Keratinocyte (primary cell): ENCODE data around the gene ELP4. TPM values are rescaled to one million over a fixed set of nuclear protein-coding genes. Genes with fewer than 3 reads are reported as not detected.

Source experiments
- DNase-seq: peaks from one replicate; pipeline ENCODE4 v3.0.0-alpha.2; 2011; ENCODE audit warnings: low read depth, missing footprints, low spot score
- FAIRE-seq: peaks from 2 replicates; lab custom pipeline; 2011; peaks lifted over from hg19 to GRCh38; lab: Jason Lieb, UNC
- H2AFZ ChIP-seq: 2 replicates; pipeline ENCODE4 v1.6.0; 2012; ENCODE audit warnings: low read length, control low read depth, inconsistent platforms; ENCODE audit not compliant: control insufficient read depth
- H3K27ac ChIP-seq: 2 replicates; pipeline ENCODE4 v1.5.1; 2011; ENCODE audit warnings: low read length; ENCODE audit not compliant: control insufficient read depth, insufficient read depth
- H3K27me3 ChIP-seq: 3 replicates; pipeline ENCODE4 v1.6.0; 2011; ENCODE audit warnings: low read length; ENCODE audit not compliant: control insufficient read depth, insufficient read depth; ENCODE audit errors: extremely low read depth
- H3K36me3 ChIP-seq, 2 experiments: 2 replicates in 1 of 2; 3 replicates in 1 of 2; pipeline ENCODE4 v1.5.1; 2011; ENCODE audit warnings: low read length in 2 of 2, mild to moderate bottlenecking in 1 of 2; ENCODE audit not compliant: control insufficient read depth in 2 of 2, insufficient read depth in 2 of 2; ENCODE audit errors: extremely low read depth in 1 of 2
- H3K4me1 ChIP-seq: 3 replicates; pipeline ENCODE4 v1.5.1; 2011; ENCODE audit warnings: low read length; ENCODE audit not compliant: control insufficient read depth, insufficient read depth; ENCODE audit errors: extremely low read depth
- H3K4me2 ChIP-seq: 3 replicates; pipeline ENCODE4 v1.6.0; 2011; ENCODE audit warnings: low read depth, low read length; ENCODE audit not compliant: control insufficient read depth, insufficient read depth; ENCODE audit errors: extremely low read depth
- H3K4me3 ChIP-seq, 3 experiments: fragments of 200-600 bp in 1 of 3; sonication (generic) in 1 of 3; 2 replicates in 2 of 3; 3 replicates in 1 of 3; pipeline ENCODE4 v1.5.1; 2011 to 2016; ENCODE audit warnings: low read length in 3 of 3, mild to moderate bottlenecking in 3 of 3, control low read depth in 2 of 3, inconsistent platforms in 1 of 3, low read depth in 1 of 3, mixed read lengths in 1 of 3, mixed run types in 1 of 3, moderate library complexity in 1 of 3; ENCODE audit not compliant: control insufficient read depth in 2 of 3, insufficient read depth in 2 of 3; ENCODE audit errors: extremely low read depth in 1 of 3
- H3K79me2 ChIP-seq: 2 replicates; pipeline ENCODE4 v1.6.0; 2012; ENCODE audit warnings: low read length; ENCODE audit not compliant: control insufficient read depth, insufficient read depth
- H3K9ac ChIP-seq: 3 replicates; pipeline ENCODE4 v1.6.0; 2011; ENCODE audit warnings: low read length; ENCODE audit not compliant: control insufficient read depth, insufficient read depth; ENCODE audit errors: extremely low read depth
- H3K9me1 ChIP-seq: 3 replicates; pipeline ENCODE4 v1.6.0; 2011; ENCODE audit warnings: low read length; ENCODE audit not compliant: control insufficient read depth, insufficient read depth; ENCODE audit errors: extremely low read depth
- H3K9me3 ChIP-seq: 2 replicates; pipeline ENCODE4 v1.5.1; 2012; ENCODE audit warnings: low read depth, low read length; ENCODE audit not compliant: control insufficient read depth
- H4K20me1 ChIP-seq: 3 replicates; pipeline ENCODE4 v1.6.0; 2011; ENCODE audit warnings: low read length; ENCODE audit not compliant: control insufficient read depth, insufficient read depth; ENCODE audit errors: extremely low read depth
- CTCF ChIP-seq, 3 experiments: IDR thresholded peaks in 1 of 3; conservative IDR thresholded peaks in 1 of 3; optimal IDR thresholded peaks in 1 of 3; 2 replicates in 2 of 3; 3 replicates in 1 of 3; pipeline versions ENCODE3 to v1.5.1; 2011; ENCODE audit warnings: low read length in 3 of 3, mild to moderate bottlenecking in 3 of 3, moderate library complexity in 2 of 3, control low read depth in 1 of 3, inconsistent platforms in 1 of 3; ENCODE audit not compliant: insufficient read depth in 2 of 3; ENCODE audit errors: extremely low read depth in 1 of 3
- EZH2 ChIP-seq: IDR thresholded peaks from one replicate; pipeline ENCODE4 v1.6.1; 2012; ENCODE audit warnings: inconsistent platforms, mild to moderate bottlenecking, low read length, moderate library complexity
- dilution Hi-C: fragments of 300-500 bp; cut with MboI; formaldehyde crosslinking; loops from one replicate; pipeline ENCODE4 v1.7.0; 2020; ENCODE audit warnings: low sequenced_read_pairs; ENCODE audit not compliant: extremely low pct_ligation_motif_present
- polyA plus RNA-seq, 5 experiments: library from polyadenylated mRNA; depleted of rRNA in 3 of 5; stranded (reverse) in 3 of 5; stranded (forward) in 1 of 5; unstranded in 1 of 5; fragments of >200 nt; gene quantifications; 1 replicate in 1 of 5; 2 replicates in 3 of 5; 3 replicates in 1 of 5; pipeline versions ENCODE4 v1.2.1 to v1.2.3, GENCODE V29; 2011 to 2012; ENCODE audit warnings: missing spikeins in 2 of 5, low read depth in 1 of 5, low replicate concordance in 1 of 5

ELP4 gene
- polyA plus RNA-seq, 1 donor (not counting 4 experiments of a cell fraction or from before 2014, with no cell fraction given): 29.6 TPM

- H3K4me3 ChIP-seq: no peak overlapping the region
- DNase-seq (no peak), FAIRE-seq (no peak)
- H3K36me3 ChIP-seq: no peaks in the 10 kb centered on the region
- H3K9me1 ChIP-seq: no peaks in the 10 kb centered on the region
- H3K79me2 ChIP-seq: no peaks in the 10 kb centered on the region
- H3K9ac ChIP-seq: no peak overlapping the region
- no peak overlapping the region for H3K27ac ChIP-seq
- H3K4me1 ChIP-seq: no peaks in the 10 kb centered on the region
- no peak overlapping the region for H2AFZ ChIP-seq
- no peak overlapping the region for H3K4me2 ChIP-seq
- no peaks in the 10 kb centered on the region for H3K9me3 ChIP-seq
- TF ChIP-seq EZH2 (no peak), CTCF (optimal IDR thresholded peaks at IDR 0.05 in 1 of 3, IDR thresholded peaks at IDR 0.05 in 1 of 3, conservative IDR thresholded peaks at IDR 0.05 in 1 of 3; ENCODE audit: extremely low read depth in 1 of 3, insufficient read depth in 2 of 3, low read length in 3 of 3) (no peak)
- H3K27me3 ChIP-seq: peaks cover 2% of the 10 kb centered on the region
- no peaks in the 10 kb centered on the region for H4K20me1 ChIP-seq
- dilution Hi-C loops: no loop called here
These were observed 281.1 kb downstream of the ELP4 start for GRCh38 chr11:31790649-31791048.

GRCh38 chr11:31792036-31792435 lies 282.5 kb downstream of the ELP4 start:
- Histone ChIP-seq H3K27me3 (peaks cover 12% of the 10 kb centered on the region), H3K4me1 (no peaks in the 10 kb centered on the region), H2AFZ (no peak overlapping the region), H3K36me3 (no peaks in the 10 kb centered on the region), H3K9ac (no peak overlapping the region), H3K9me3 (no peaks in the 10 kb centered on the region), H3K4me3 (no peak overlapping the region), H4K20me1 (no peaks in the 10 kb centered on the region), H3K27ac (no peak overlapping the region), H3K4me2 (no peak overlapping the region), H3K79me2 (no peaks in the 10 kb centered on the region), H3K9me1 (no peaks in the 10 kb centered on the region)
- dilution Hi-C loops: no loop called here
- no peak for DNase-seq
- FAIRE-seq: no peak
- TF ChIP-seq CTCF (optimal IDR thresholded peaks at IDR 0.05 in 1 of 3, IDR thresholded peaks at IDR 0.05 in 1 of 3, conservative IDR thresholded peaks at IDR 0.05 in 1 of 3; ENCODE audit: extremely low read depth in 1 of 3, insufficient read depth in 2 of 3, low read length in 3 of 3) (no peak), EZH2 (no peak)
